GM10847 (cell line): ENCODE data around the gene PRSS1.

ENCODE experiments used
- POLR2A ChIP-seq: IDR thresholded peaks from 2 replicates; pipeline ENCODE4 v1.6.1; 2011; ENCODE audit not compliant: insufficient read length; ENCODE audit errors: extremely low read depth

The PRSS1 gene

GRCh38 chr7:142749218-142749993 lies at the start of gene PRSS1:
TSS of gene PRSS1 (plus strand) at chr7:142749472. CDS start at chr7:142749485, 13 bp downstream.
- no peak for TF ChIP-seq POLR2A

GRCh38 chr7:142703655-142704305 lies 45.5 kb upstream of the PRSS1 start:
- TF ChIP-seq POLR2A = no peak

- no peak for TF ChIP-seq POLR2A
Measured at GRCh38 chr7:142709921-142710320, 39.4 kb upstream of the PRSS1 start.

- no peak for TF ChIP-seq POLR2A
Measured at GRCh38 chr7:142711196-142711595, 38.1 kb upstream of the PRSS1 start.

- no peak for TF ChIP-seq POLR2A
Measured at GRCh38 chr7:142711746-142712616, 37.3 kb upstream of the PRSS1 start.

GRCh38 chr7:142712617-142712957 lies 36.7 kb upstream of the PRSS1 start:
- no peak for TF ChIP-seq POLR2A

- no peak for TF ChIP-seq POLR2A
Measured at GRCh38 chr7:142714375-142714774, 34.9 kb upstream of the PRSS1 start.

- TF ChIP-seq POLR2A = no peak
Measured at GRCh38 chr7:142716596-142716995, 32.7 kb upstream of the PRSS1 start.

- TF ChIP-seq POLR2A = no peak
Measured at GRCh38 chr7:142717453-142717852, 31.8 kb upstream of the PRSS1 start.

- no peak for TF ChIP-seq POLR2A
Measured at GRCh38 chr7:142718313-142718712, 31.0 kb upstream of the PRSS1 start.

- TF ChIP-seq POLR2A = no peak
Measured at GRCh38 chr7:142720172-142720773, 29.0 kb upstream of the PRSS1 start.

- no peak for TF ChIP-seq POLR2A
Measured at GRCh38 chr7:142720986-142721385, 28.3 kb upstream of the PRSS1 start.

GRCh38 chr7:142722248-142722794 lies 27.0 kb upstream of the PRSS1 start:
- no peak for TF ChIP-seq POLR2A

GRCh38 chr7:142733271-142733670 lies 16.0 kb upstream of the PRSS1 start:
- TF ChIP-seq POLR2A = no peak

- TF ChIP-seq POLR2A = no peak
Measured at GRCh38 chr7:142739923-142740492, 9.3 kb upstream of the PRSS1 start.
